Measurements from ENCODE around the gene AUP1. TPM values are rescaled to one million over a fixed set of nuclear protein-coding genes. Genes with fewer than 3 reads are reported as not detected.
"Not testable (repeated sequence)": the region's sequence is repeated elsewhere in the genome, so short reads cannot be mapped to it uniquely, and the experiment has no call there.

AUP1 gene
- total RNA-seq, 5 donors from 2014 or later (not counting 1 experiment from before 2014, with no cell fraction given): 144 to 167 (median 149) TPM

DNA sequence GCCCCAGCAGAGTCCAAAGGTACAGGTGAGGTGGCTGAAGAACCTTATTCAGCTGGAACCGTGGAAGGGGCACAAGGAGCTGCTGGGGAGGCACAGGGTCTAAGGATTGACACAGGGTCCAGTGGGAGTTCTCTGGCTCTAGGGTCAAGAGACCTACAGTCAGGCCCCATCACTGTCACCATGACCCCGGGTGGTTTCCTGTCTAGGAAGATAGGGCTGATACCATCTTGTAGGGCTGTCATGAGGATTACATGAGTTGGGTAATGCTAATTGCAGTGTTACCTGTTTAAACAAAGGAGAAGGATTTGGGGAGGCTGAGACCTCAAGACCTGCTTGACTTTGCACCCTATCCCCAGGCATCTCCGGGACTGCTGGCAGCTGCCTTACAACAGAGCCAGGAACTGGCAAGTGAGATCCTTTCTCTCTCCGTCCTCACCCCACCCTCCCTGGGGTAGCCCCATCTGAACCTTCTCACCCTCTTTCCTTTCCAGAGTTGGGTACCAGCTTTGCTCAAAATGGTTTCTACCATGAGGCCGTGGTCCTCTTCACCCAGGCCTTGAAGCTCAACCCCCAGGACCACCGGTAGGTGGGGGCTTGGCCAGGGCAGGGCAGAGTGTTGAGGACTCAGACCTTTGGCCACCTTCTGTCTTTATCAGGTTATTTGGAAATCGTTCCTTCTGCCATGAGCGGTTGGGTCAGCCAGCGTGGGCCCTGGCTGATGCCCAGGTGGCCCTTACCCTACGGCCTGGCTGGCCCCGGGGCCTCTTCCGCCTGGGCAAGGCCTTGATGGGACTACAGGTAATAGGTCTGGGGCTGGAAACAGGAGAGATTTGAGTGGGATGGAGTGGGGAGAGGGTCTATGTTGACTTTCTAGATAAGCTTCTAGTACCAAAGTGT is 37.6 kb downstream of the AUP1 start:
- H3K27me3 Mint-ChIP-seq: no peaks in the 10 kb centered on the region
- ChIA-PET POLR2A (no interaction called here), CTCF (interaction anchor here in 1 of 2 donors (1.1 kb wide), 1 partner anchor 19 kb away, joined by 3 read pairs; the partner anchor contains the start of gene MRPL53)
- no peak for ATAC-seq (replicated peaks in 1 of 4)
- no peaks in the 10 kb centered on the region for H3K9me3 ChIP-seq
- no peak overlapping the region for H3K4me3 Mint-ChIP-seq
- H3K27me3 ChIP-seq (replicated peaks in 1 of 2; ENCODE audit: control insufficient read depth in 2 of 2, extremely low read depth in 1 of 2, insufficient read depth in 2 of 2, low read length in 1 of 2): no peaks in the 10 kb centered on the region
- H3K36me3 ChIP-seq (ENCODE audit: control insufficient read depth in 2 of 2, extremely low read depth in 1 of 2, insufficient read depth in 1 of 2, low read length in 1 of 2): peaks cover 26 to 61% of the 10 kb centered on the region in 2 donors
- H3K36me3 Mint-ChIP-seq: peaks cover 46% of the 10 kb centered on the region
- 96% methylated on average over 11 of the region's 12 CpGs for WGBS (ENCODE audit: insufficient coverage)
- no peaks in the 10 kb centered on the region for H3K4me1 ChIP-seq (ENCODE audit: control insufficient read depth in 1 of 2, extremely low read depth in 1 of 2, insufficient read depth in 2 of 2, low read length in 2 of 2)
- no peak overlapping the region for H3K27ac Mint-ChIP-seq
- DNase-seq: no peak
- H3K9me3 Mint-ChIP-seq: no peaks in the 10 kb centered on the region
- no peak overlapping the region for H3K27ac ChIP-seq (ENCODE audit: low read length)
- peaks cover 0 to under 1% (median 0%) of the 10 kb centered on the region in 3 donors for H3K4me1 Mint-ChIP-seq
- H3K4me3 ChIP-seq (ENCODE audit: control insufficient read depth in 1 of 2, extremely low read depth in 1 of 2, low read length in 1 of 2): no peak overlapping the region

DNA sequence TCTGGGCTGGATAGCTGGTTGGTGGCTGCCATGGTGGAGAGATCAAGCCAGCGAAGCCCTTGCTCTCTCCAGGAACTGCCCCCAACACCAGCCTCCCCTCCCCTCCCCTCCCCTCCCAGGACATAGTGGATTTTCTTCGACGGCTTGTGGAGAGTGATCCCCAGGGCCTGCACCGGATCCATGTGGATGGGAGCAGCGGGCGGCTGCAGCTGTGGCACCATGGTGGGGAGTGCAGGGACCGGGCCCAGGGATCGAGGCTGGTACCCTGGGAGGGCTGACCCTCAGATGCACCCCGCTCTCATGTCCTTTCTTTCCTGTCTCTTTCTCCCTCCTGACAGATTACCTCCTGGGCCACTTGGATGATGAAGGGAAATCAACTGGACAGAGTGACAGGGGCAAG is 39.6 kb downstream of the AUP1 start:
- H3K36me3 Mint-ChIP-seq: peaks cover 58% of the 10 kb centered on the region
- H3K36me3 ChIP-seq (ENCODE audit: control insufficient read depth in 2 of 2, extremely low read depth in 1 of 2, insufficient read depth in 1 of 2, low read length in 1 of 2): peaks cover 26 to 73% of the 10 kb centered on the region in 2 donors
- CTCF ChIA-PET: interaction anchor here in 1 of 2 donors (0.7 to 0.9 kb wide), 2 partner anchors 11 to 666 kb away, joined by 3 to 7 read pairs; no protein-coding TSS in a partner anchor

DNA sequence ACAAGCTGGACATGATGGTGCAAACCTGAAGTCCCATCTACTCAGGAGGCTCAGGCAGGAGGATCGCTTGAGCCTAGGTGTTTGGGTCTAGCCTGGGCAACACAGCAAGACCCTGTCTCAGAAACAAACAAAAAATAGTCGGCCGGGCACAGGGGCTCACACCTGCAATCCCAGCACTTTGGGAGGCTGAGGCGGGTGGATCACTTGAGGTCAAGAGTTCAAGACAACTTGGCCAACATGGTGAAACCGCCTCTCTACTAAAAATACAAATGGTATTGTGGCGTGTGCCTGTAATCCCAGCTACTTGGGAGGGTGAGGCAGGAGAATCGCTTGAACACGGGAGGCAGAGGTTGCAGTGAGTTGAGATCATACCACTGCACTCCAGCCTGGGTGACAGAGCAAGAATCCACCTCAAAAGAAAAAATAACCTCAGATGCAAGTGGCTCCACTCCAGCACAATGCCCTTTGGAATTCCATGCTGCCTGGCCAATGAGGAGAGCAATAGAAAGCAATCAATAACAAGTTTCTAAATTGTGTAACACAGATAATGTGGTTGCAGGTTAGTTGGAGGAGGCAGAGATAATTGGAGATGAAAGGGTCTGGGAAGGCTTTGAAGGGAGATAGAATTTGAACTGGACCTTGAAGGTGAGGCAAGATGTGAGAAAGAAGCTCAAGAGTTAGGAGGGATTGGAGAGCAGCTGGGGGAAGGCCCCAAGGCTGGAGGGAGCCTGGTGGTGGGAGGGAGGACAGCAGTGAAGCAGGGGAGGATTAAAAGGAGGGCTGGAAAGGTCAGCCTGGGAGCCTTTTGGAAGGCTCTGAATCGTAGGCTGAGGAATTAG is 40.6 kb downstream of the AUP1 start:
- Mint-ChIP-seq H3K27me3 (no peaks in the 10 kb centered on the region), H3K36me3 (peaks cover 52% of the 10 kb centered on the region), H3K4me1 (peaks cover 4 to 8% (median 4%) of the 10 kb centered on the region in 3 donors), H3K4me3 (no peak overlapping the region), H3K27ac (no peak overlapping the region), H3K9me3 (no peaks in the 10 kb centered on the region)
- H3K36me3 ChIP-seq (ENCODE audit: control insufficient read depth in 2 of 2, extremely low read depth in 1 of 2, insufficient read depth in 1 of 2, low read length in 1 of 2): peaks cover 26 to 71% of the 10 kb centered on the region in 2 donors
- H3K4me3 ChIP-seq (ENCODE audit: control insufficient read depth in 1 of 2, extremely low read depth in 1 of 2, low read length in 1 of 2): no peak overlapping the region
- H3K9me3 ChIP-seq: no peaks in the 10 kb centered on the region
- ChIA-PET POLR2A (interaction anchor here in 1 of 2 donors (1.0 kb wide), 1 partner anchor 42 kb away, joined by 3 read pairs; no protein-coding TSS in a partner anchor), CTCF (interaction anchor here in 1 of 2 donors (0.9 kb wide), 1 partner anchor 10 kb away, joined by 3 read pairs; no protein-coding TSS in a partner anchor)
- no peak overlapping the region for H3K27ac ChIP-seq (ENCODE audit: low read length)
- no peak for DNase-seq
- H3K4me1 ChIP-seq (ENCODE audit: control insufficient read depth in 1 of 2, extremely low read depth in 1 of 2, insufficient read depth in 2 of 2, low read length in 2 of 2): peaks cover 0 to 1% of the 10 kb centered on the region in 2 experiments
- H3K27me3 ChIP-seq (replicated peaks in 1 of 2; ENCODE audit: control insufficient read depth in 2 of 2, extremely low read depth in 1 of 2, insufficient read depth in 2 of 2, low read length in 1 of 2): no peaks in the 10 kb centered on the region
- WGBS (ENCODE audit: insufficient coverage): 100% methylated on average over 4 of the region's 9 CpGs
- no peak for ATAC-seq (replicated peaks in 1 of 4)

More for the DNA sequence above, 39.6 kb downstream of the AUP1 start:
- Histone ChIP-seq H3K4me3 (ENCODE audit: control insufficient read depth in 1 of 2, extremely low read depth in 1 of 2, low read length in 1 of 2) (no peak overlapping the region), H3K9me3 (no peaks in the 10 kb centered on the region), H3K27me3 (replicated peaks in 1 of 2; ENCODE audit: control insufficient read depth in 2 of 2, extremely low read depth in 1 of 2, insufficient read depth in 2 of 2, low read length in 1 of 2) (no peaks in the 10 kb centered on the region), H3K27ac (ENCODE audit: low read length) (no peak overlapping the region), H3K4me1 (ENCODE audit: control insufficient read depth in 1 of 2, extremely low read depth in 1 of 2, insufficient read depth in 2 of 2, low read length in 2 of 2) (no peaks in the 10 kb centered on the region)
- DNase-seq: no peak
- 80% methylated on average over 1 of the region's 9 CpGs for WGBS (ENCODE audit: insufficient coverage)
- Mint-ChIP-seq H3K27ac (no peak overlapping the region), H3K9me3 (no peaks in the 10 kb centered on the region), H3K27me3 (no peaks in the 10 kb centered on the region), H3K4me1 (peaks cover 1 to 4% (median 4%) of the 10 kb centered on the region in 3 donors), H3K4me3 (no peak overlapping the region)
- ATAC-seq (replicated peaks in 1 of 4): no peak
- POLR2A ChIA-PET: interaction anchor here in 1 of 2 donors (1.0 kb wide), 1 partner anchor 41 kb away, joined by 3 read pairs; no protein-coding TSS in a partner anchor

DNA sequence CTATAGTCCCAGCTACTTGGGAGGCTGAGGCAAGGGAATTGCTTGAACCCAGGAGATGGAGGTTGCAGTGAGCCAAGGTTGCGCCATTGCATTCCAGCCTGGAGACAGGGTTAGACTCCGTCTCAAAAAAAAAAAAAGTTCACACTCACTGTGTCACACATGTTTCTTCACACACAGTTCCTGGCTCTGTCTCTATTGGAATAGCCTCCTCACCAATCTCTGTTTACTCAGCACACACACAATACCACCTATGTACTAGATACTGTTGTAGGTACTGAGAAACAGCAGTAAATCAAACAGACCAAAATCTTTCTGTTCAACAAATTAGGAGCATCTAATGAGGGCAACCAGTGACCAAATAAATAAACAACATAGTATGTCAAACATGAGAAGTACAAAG is 43.4 kb downstream of the AUP1 start:
- ChIA-PET POLR2A (no interaction called here), CTCF (no interaction called here)
- no peak for ATAC-seq (replicated peaks in 1 of 4)
- DNase-seq: no peak
- peaks cover 8 to 20% of the 10 kb centered on the region in 2 experiments for H3K4me1 ChIP-seq (ENCODE audit: control insufficient read depth in 1 of 2, extremely low read depth in 1 of 2, insufficient read depth in 2 of 2, low read length in 2 of 2)
- H3K27me3 ChIP-seq (replicated peaks in 1 of 2; ENCODE audit: control insufficient read depth in 2 of 2, extremely low read depth in 1 of 2, insufficient read depth in 2 of 2, low read length in 1 of 2): no peaks in the 10 kb centered on the region
- H3K27ac Mint-ChIP-seq: no peak overlapping the region
- peaks cover 19 to 27% (median 19%) of the 10 kb centered on the region in 3 donors for H3K4me1 Mint-ChIP-seq
- no peaks in the 10 kb centered on the region for H3K9me3 ChIP-seq
- H3K9me3 Mint-ChIP-seq: no peaks in the 10 kb centered on the region
- no peak overlapping the region for H3K4me3 ChIP-seq (ENCODE audit: control insufficient read depth in 1 of 2, extremely low read depth in 1 of 2, low read length in 1 of 2)
- no peak overlapping the region for H3K4me3 Mint-ChIP-seq
- no peak overlapping the region for H3K27ac ChIP-seq (ENCODE audit: low read length)
- no peaks in the 10 kb centered on the region for H3K27me3 Mint-ChIP-seq
- no CpG with 5 or more reads among the region's 2 CpGs for WGBS (ENCODE audit: insufficient coverage)
- H3K36me3 Mint-ChIP-seq: peaks cover 37% of the 10 kb centered on the region
- H3K36me3 ChIP-seq (ENCODE audit: control insufficient read depth in 2 of 2, extremely low read depth in 1 of 2, insufficient read depth in 1 of 2, low read length in 1 of 2): peaks cover 8 to 43% of the 10 kb centered on the region in 2 donors

DNA sequence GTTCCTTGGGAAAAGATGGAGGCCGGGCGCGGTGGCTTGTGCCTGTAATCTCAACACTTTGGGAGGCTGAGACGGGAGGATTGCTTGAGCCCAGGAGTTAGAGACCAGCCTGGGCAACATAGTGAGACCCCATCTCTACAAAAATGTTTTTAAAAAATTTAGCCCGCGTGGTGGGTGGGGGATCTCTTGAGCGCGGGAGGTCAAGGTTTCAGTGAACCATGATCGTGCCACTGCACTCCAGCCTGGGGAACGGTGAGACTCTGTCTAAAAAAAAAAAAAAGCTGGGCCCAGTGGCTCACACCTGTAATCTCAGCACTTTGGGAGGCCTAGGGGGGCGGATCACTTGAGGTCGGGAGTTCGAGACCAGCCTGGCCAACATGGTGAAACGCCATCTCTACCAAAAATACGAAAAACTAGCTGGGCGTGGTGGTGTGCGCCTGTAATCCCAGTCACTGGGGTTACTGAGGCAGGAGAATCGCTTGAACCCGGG is 45.8 kb downstream of the AUP1 start:
- H3K9me3 Mint-ChIP-seq; H3K27me3 ChIP-seq (replicated peaks in 1 of 2; ENCODE audit: control insufficient read depth in 2 of 2, extremely low read depth in 1 of 2, insufficient read depth in 2 of 2, low read length in 1 of 2); ATAC-seq (replicated peaks in 1 of 4); H3K9me3 ChIP-seq; DNase-seq; H3K27me3 Mint-ChIP-seq: not testable (repeated sequence)
- CTCF ChIA-PET: interaction anchor here (0.6 to 3.3 kb wide), 12 partner anchors 13 to 105 kb away, joined by 3 to 35 read pairs (median 6); partner anchors contain the start of genes DQX1 (in 1 of the 2), INO80B (in 1 of the 2), PCGF1 (in 1 of the 2) and WBP1 (in 1 of the 2)
- WGBS (ENCODE audit: insufficient coverage): 89% methylated on average over 11 of the region's 19 CpGs
- H3K4me3 ChIP-seq (ENCODE audit: control insufficient read depth in 1 of 2, extremely low read depth in 1 of 2, low read length in 1 of 2): peak overlapping the region in 1 of 2 donors; percentile 98
- Mint-ChIP-seq H3K4me1 (peaks cover 25 to 44% (median 34%) of the 10 kb centered on the region in 3 donors), H3K27ac (peak overlapping the region; percentile 99 to 100), H3K36me3 (peaks cover 27% of the 10 kb centered on the region), H3K4me3 (peak overlapping the region; percentile 91 to 100 (median 99))
- POLR2A ChIA-PET: interaction anchor here (0.5 to 0.8 kb wide), 4 partner anchors 10 to 306 kb away, joined by 4 to 5 read pairs (median 4); no protein-coding TSS in a partner anchor
- H3K36me3 ChIP-seq (ENCODE audit: control insufficient read depth in 2 of 2, extremely low read depth in 1 of 2, insufficient read depth in 1 of 2, low read length in 1 of 2): peaks cover 0 to 32% of the 10 kb centered on the region in 2 donors
- H3K4me1 ChIP-seq (ENCODE audit: control insufficient read depth in 1 of 2, extremely low read depth in 1 of 2, insufficient read depth in 2 of 2, low read length in 2 of 2): peaks cover 13 to 30% of the 10 kb centered on the region in 2 experiments
- peak overlapping the region; percentile 67 for H3K27ac ChIP-seq (ENCODE audit: low read length)
